GM10266 (cell line): ENCODE results near the gene MAP3K7CL.

Experiments
- DNase-seq: peaks from one replicate; pipeline ENCODE4 v3.0.0; 2012; ENCODE audit errors: extremely low spot score
- CTCF ChIP-seq: IDR thresholded peaks from 2 replicates; pipeline ENCODE4 v1.5.1; 2012; ENCODE audit warnings: mild to moderate bottlenecking, low read depth; ENCODE audit not compliant: control insufficient read depth, insufficient read depth; ENCODE audit errors: missing control alignments

MAP3K7CL gene

GRCh38 chr21:29193901-29194300, 63.5 kb downstream of the MAP3K7CL start:
- TF ChIP-seq CTCF: no peak
- no peak for DNase-seq

GRCh38 chr21:29194342-29194741, 63.9 kb downstream of the MAP3K7CL start:
- no peak for DNase-seq
- no peak for TF ChIP-seq CTCF

- no peak for DNase-seq
- TF ChIP-seq CTCF: no peak
Measured at GRCh38 chr21:29194847-29195246, 64.4 kb downstream of the MAP3K7CL start.

GRCh38 chr21:29195981-29196669, 65.7 kb downstream of the MAP3K7CL start:
- DNase-seq: peak; percentile 75
- peak; percentile 51 for TF ChIP-seq CTCF

GRCh38 chr21:29196670-29197191, 66.3 kb downstream of the MAP3K7CL start:
- peak; percentile 13 for DNase-seq
- TF ChIP-seq CTCF: no peak

- no peak for TF ChIP-seq CTCF
- DNase-seq: no peak
Measured at GRCh38 chr21:29201186-29201585, 70.7 kb downstream of the MAP3K7CL start.

GRCh38 chr21:29205009-29205408, 74.6 kb downstream of the MAP3K7CL start:
- DNase-seq: no peak
- no peak for TF ChIP-seq CTCF
